ENCODE data around the gene NEK9.

Gene NEK9

DNA sequence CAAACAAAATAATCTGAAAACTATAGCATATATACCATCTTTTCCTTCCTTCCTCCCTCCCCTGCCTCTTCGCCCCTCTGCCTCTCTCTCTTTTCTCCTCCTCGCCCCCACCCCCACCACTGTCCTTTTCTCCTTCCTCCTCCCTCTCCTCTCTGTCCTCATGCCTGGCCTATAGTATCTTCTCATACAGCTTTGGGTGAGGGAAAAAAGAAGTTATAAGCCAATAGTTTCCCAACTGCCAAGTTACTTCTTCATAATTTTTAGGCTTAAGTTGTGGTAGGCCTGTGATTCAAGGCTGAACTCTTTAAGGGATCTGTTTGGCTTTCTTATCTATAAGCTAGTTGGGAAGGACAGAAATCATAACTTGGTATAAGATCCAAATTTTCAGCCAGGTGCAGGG lies 40.5 kb upstream of the NEK9 start:
- no peak for DNase-seq (ENCODE audit: low read depth)
- TF ChIP-seq CTCF (conservative IDR thresholded peaks at IDR 0.05; ENCODE audit: low read length) = no peak
- no peak overlapping the region for H3K4me3 ChIP-seq (ENCODE audit: low read length)

- no peak overlapping the region for H3K4me3 ChIP-seq (ENCODE audit: low read length)
- TF ChIP-seq CTCF (conservative IDR thresholded peaks at IDR 0.05; ENCODE audit: low read length) = no peak
- DNase-seq (ENCODE audit: low read depth) = no peak
These were observed 38.9 kb upstream of the NEK9 start for GRCh38 chr14:75165586-75166391.

- no peak for DNase-seq (ENCODE audit: low read depth)
- H3K4me3 ChIP-seq (ENCODE audit: low read length) = no peak overlapping the region
- TF ChIP-seq CTCF (conservative IDR thresholded peaks at IDR 0.05; ENCODE audit: low read length) = no peak
These were observed 38.0 kb upstream of the NEK9 start for GRCh38 chr14:75164809-75165208.

GRCh38 chr14:75163677-75164076 lies 36.8 kb upstream of the NEK9 start:
- no peak for DNase-seq (ENCODE audit: low read depth)
- no peak overlapping the region for H3K4me3 ChIP-seq (ENCODE audit: low read length)
- TF ChIP-seq CTCF (conservative IDR thresholded peaks at IDR 0.05; ENCODE audit: low read length) = no peak

GRCh38 chr14:75162631-75163030 lies 35.8 kb upstream of the NEK9 start:
- DNase-seq (ENCODE audit: low read depth) = no peak
- TF ChIP-seq CTCF (conservative IDR thresholded peaks at IDR 0.05; ENCODE audit: low read length) = no peak
- no peak overlapping the region for H3K4me3 ChIP-seq (ENCODE audit: low read length)

DNA sequence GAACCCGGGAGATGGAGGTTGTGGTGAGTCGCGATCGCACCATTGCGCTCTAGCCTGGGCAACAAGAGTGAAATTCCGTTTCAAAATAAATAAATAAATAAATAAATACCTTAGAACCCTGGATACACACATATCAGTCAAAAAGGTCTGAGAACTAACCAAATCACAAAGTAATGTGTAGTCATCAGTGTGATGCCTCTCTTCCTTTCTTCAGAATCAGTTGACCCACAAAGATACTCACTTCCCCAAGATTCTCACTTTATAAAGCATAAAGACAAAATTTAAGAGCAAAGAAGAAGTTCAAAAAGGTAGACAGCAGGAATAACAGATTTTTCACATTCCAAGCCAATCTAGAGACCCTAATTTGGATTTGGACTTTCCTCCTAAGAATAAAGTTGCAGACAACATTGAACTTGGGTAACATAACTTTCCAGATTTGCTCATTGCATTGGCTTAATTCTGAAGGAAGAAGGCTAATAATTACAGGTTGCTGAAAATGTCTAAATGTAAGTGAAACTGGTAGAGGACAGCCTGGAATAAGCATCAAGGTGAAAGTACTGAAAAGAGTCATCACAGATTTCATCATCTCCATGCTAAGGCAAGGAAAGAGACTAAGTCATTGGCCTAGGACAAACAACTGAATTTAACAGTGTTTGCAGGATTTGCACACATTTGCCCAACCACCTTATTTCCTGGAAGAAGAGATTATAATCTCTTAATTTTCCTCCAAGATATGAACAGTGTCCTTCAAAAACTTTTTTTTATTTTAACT lies 32.2 kb upstream of the NEK9 start:
- TF ChIP-seq CTCF (conservative IDR thresholded peaks at IDR 0.05; ENCODE audit: low read length) = no peak

DNA sequence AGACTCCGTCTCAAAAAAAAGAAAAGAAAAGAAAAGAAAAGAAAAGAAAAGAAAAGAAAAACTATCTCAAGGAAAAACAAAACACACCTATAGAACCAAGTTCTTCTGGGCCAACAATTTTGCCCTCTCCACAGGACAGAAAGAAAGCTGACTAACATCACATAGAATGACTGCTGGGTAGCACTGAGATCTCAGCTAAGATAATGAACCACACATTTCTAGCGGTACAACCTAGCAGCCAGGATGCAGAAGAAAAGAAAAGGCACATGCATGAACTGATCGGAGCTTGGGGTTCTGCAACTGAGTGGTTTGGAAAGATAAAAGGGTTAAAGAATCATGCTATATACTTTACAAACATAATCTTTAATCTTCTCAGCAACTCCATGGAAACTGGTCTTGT lies 30.1 kb upstream of the NEK9 start:
- TF ChIP-seq CTCF (conservative IDR thresholded peaks at IDR 0.05; ENCODE audit: low read length) = no peak
- DNase-seq (ENCODE audit: low read depth) = no peak
- H3K4me3 ChIP-seq (ENCODE audit: low read length) = no peak overlapping the region

More for the DNA sequence above, 32.2 kb upstream of the NEK9 start:
- DNase-seq (ENCODE audit: low read depth) = no peak
- no peak overlapping the region for H3K4me3 ChIP-seq (ENCODE audit: low read length)

Measured in AG10803 (cell line).